ENCODE measurements around the gene HOXD11.
A peak's percentile ranks its signal among the peaks of the same experiment; 100 is the strongest.

Gene HOXD11

DNA sequence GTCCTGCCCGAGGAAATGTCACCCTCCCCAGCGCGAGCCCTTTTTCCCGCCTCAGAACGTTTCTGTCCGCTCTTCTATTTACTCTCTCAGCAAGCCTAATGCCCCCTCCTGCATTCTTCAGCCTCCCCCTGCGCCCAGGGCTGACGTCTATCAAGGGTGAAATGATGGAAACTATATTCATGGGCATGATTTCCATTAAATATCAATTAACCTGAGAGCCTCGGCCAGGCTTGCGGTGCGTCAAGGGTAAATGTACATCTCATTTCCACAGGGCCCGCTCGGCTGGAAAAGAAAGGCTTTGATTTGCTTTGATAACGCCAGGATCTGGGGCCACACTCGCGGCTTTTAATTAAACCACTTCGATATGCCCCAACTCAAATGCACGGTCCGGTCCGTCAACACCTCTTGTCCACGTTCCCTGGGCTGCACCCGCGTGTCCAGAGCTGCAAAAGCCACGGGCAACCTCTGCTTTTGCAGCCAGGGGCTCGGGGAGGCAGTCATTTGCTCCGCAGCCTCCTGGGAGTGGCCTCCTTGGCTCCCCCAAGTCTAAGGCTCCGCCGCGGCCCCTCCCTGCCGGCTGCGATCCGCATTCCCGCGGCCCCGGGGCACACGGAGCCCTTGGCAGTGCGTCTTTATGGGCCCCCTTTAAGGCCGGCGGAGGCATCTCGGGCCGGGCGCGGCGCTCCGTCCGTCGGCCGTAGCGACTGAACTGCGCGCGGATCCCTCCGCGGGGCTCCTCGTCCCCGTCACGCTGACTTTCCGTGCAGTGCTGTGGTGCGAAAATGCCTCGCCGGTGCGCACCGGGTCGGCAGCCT, 22.1 kb downstream of the HOXD11 start, which contains the start of gene HOXD8:
Gene HOXD8, plus strand, starts transcription at position 724 of the 815 bp plus-strand sequence. CDS start 662 bp downstream, outside the sequence.
- TF ChIP-seq FOXP2 (optimal IDR thresholded peaks at IDR 0.05; ENCODE audit: control extremely low read depth, extremely low read length, insufficient read depth) = peak; percentile 52
- TF ChIP-seq POLR2AphosphoS5 (IDR thresholded peaks at IDR 0.05; ENCODE audit: borderline replicate concordance, low read depth, low read length) = peak; percentile 74
- TF ChIP-seq EZH2 (IDR thresholded peaks at IDR 0.05) = no peak
- peak within 1 kb of the TSS; percentile 72 for H3K9ac ChIP-seq (ENCODE audit: insufficient read length)
- H3K4me3 ChIP-seq = peak within 1 kb of the TSS; percentile 89
- H3K36me3 ChIP-seq (ENCODE audit: insufficient read depth, low read length) = no peaks in the 10 kb centered on the region
- H3K27ac ChIP-seq = peak within 1 kb of the TSS; percentile 88
- no peak for DNase-seq (ENCODE audit: low read depth, low spot score)
- H3K9me3 ChIP-seq (ENCODE audit: low read depth, low read length) = no peaks in the 10 kb centered on the region

DNA sequence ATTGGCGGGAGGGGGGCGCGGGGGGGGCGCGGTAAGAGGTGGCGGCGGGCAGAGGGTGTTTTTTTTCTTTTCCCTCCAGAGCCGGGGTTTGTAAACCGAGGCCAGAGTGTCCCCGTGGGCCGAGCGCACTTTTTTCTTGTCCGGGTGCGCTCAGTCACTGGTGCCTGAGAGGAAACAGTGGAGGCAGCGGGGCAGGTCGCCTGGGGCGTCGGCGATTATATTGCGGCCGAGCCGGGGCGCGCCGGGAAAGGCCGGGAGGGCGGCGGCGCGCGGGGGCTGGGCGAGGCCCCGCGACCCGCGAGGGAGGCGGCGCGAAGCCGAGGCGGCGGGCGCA, 22.7 kb downstream of the HOXD11 start:
- Histone ChIP-seq H3K4me3 (peak overlapping the region; percentile 89), H3K9ac (ENCODE audit: insufficient read length) (peak overlapping the region; percentile 72), H3K27ac (peak overlapping the region; percentile 88; the same call in 1 of the 2 replicates), H3K36me3 (ENCODE audit: insufficient read depth, low read length) (no peaks in the 10 kb centered on the region), H3K9me3 (ENCODE audit: low read depth, low read length) (no peaks in the 10 kb centered on the region)
- no peak for DNase-seq (ENCODE audit: low read depth, low spot score)
- TF ChIP-seq EZH2 (IDR thresholded peaks at IDR 0.05) = no peak
- no peak for TF ChIP-seq POLR2AphosphoS5 (IDR thresholded peaks at IDR 0.05; ENCODE audit: borderline replicate concordance, low read depth, low read length)
- TF ChIP-seq FOXP2 (optimal IDR thresholded peaks at IDR 0.05; ENCODE audit: control extremely low read depth, extremely low read length, insufficient read depth) = no peak

- TF ChIP-seq FOXP2 (optimal IDR thresholded peaks at IDR 0.05; ENCODE audit: control extremely low read depth, extremely low read length, insufficient read depth) (no peak), POLR2AphosphoS5 (IDR thresholded peaks at IDR 0.05; ENCODE audit: borderline replicate concordance, low read depth, low read length) (no peak; the same call in 1 of the 2 replicates), EZH2 (IDR thresholded peaks at IDR 0.05) (no peak)
- DNase-seq (ENCODE audit: low read depth, low spot score) = no peak
- no peak overlapping the region for H3K27ac ChIP-seq
- no peaks in the 10 kb centered on the region for H3K9me3 ChIP-seq (ENCODE audit: low read depth, low read length)
- peak overlapping the region; percentile 17 for H3K9ac ChIP-seq (ENCODE audit: insufficient read length)
- H3K36me3 ChIP-seq (ENCODE audit: insufficient read depth, low read length) = no peaks in the 10 kb centered on the region
- peak overlapping the region; percentile 89 for H3K4me3 ChIP-seq
Measured at GRCh38 chr2:176130147-176130956, 23.3 kb downstream of the HOXD11 start.

DNA sequence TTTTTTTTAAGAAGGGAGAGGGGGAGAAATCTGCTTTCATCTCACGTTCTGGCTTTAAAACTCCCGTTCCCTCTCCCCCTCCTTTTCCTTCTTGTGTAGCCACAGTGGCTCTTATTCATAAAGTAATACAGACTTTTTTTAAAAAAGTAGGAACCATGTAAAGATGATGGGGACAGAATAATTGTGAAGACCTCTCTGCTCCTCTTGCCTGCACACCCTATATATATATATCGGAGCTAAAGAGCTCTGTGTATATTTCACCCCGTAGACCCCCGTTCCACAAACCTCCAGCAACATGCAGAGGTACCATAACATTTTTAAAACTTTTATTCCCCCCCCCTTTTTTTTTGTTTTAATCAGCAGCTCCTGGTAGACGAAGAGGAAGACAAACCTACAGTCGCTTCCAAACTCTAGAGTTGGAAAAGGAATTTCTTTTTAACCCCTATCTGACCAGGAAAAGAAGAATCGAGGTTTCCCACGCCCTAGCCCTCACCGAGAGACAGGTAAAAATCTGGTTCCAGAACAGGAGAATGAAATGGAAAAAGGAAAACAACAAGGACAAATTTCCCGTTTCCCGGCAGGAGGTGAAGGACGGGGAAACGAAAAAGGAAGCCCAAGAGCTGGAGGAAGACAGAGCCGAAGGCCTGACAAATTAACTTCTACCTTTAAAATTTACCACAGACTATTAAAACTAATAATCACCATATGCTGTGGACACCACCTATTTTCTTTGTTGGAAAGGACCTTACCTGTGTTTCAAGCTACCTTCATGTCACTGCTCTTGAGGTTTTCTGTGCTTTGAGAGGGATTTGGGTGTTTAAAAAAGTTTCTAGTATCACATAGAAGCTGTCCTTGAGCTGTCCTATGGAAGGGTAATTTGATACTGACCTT, 24.1 kb downstream of the HOXD11 start:
- H3K36me3 ChIP-seq (ENCODE audit: insufficient read depth, low read length) = no peaks in the 10 kb centered on the region
- no peaks in the 10 kb centered on the region for H3K9me3 ChIP-seq (ENCODE audit: low read depth, low read length)
- H3K4me3 ChIP-seq = peak overlapping the region; percentile 89
- TF ChIP-seq POLR2AphosphoS5 (IDR thresholded peaks at IDR 0.05; ENCODE audit: borderline replicate concordance, low read depth, low read length) (no peak), FOXP2 (optimal IDR thresholded peaks at IDR 0.05; ENCODE audit: control extremely low read depth, extremely low read length, insufficient read depth) (no peak)
- no peak overlapping the region for H3K27ac ChIP-seq
- no peak for DNase-seq (ENCODE audit: low read depth, low spot score)
- peak overlapping the region; percentile 17 for H3K9ac ChIP-seq (ENCODE audit: insufficient read length)

GRCh38 chr2:176131848-176132158, 24.7 kb downstream of the HOXD11 start:
- no peak overlapping the region for H3K9ac ChIP-seq (ENCODE audit: insufficient read length)
- DNase-seq (ENCODE audit: low read depth, low spot score) = no peak
- peak overlapping the region; percentile 89; the same call in 1 of the 2 replicates for H3K4me3 ChIP-seq
- no peak overlapping the region for H3K27ac ChIP-seq
- TF ChIP-seq EZH2 (IDR thresholded peaks at IDR 0.05) = no peak
- TF ChIP-seq FOXP2 (optimal IDR thresholded peaks at IDR 0.05; ENCODE audit: control extremely low read depth, extremely low read length, insufficient read depth) = no peak
- no peaks in the 10 kb centered on the region for H3K9me3 ChIP-seq (ENCODE audit: low read depth, low read length)
- H3K36me3 ChIP-seq (ENCODE audit: insufficient read depth, low read length) = no peaks in the 10 kb centered on the region

DNA sequence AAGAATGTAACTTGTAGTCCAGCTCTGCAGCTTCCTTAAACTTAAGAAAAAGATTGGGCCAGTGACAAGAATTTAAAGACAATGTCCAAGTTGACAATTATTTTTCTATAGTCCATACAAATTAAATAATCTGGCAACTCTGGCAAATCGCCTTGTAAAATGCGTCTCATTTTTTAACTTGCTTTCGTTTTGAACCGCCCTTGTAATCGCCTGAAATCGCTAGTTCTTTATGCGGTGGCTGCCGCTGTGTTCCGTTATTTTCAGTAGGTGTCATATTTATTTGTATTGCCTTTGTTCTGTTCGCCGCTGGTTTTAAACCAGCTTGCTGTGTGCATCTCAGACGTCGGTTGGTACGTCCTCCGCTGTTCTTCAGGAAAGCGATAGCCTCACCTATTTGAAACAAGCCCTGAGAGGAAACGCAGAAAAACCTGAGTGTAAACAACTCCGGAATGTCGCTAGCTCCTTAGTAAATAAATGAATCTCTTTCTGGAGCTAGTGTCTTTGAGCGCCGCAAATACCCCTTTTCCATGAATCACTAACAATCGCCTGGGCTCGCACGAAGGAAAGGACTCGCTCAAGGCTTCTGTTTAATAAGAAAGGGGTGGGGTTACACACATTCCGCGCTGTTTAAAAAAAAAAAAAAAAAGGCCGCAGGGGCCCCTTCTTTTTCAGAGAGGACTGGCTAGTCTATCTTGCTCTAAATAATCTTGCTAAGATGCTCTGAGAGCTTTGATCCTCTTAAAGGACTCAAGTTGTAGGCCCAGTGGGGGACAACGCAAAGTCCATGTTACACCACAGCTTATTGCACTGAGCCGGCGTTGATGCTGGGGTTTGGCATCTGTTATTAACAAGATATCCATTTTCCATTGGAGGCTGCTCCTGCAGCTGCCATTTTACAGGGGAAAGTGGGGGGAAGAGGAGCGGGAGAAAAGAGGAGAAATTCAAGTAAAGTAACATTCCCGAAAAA, 25.4 kb downstream of the HOXD11 start:
- Histone ChIP-seq H3K36me3 (ENCODE audit: insufficient read depth, low read length) (no peaks in the 10 kb centered on the region), H3K27ac (no peak overlapping the region), H3K9me3 (ENCODE audit: low read depth, low read length) (no peaks in the 10 kb centered on the region), H3K9ac (ENCODE audit: insufficient read length) (no peak overlapping the region), H3K4me3 (no peak overlapping the region)
- no peak for TF ChIP-seq FOXP2 (optimal IDR thresholded peaks at IDR 0.05; ENCODE audit: control extremely low read depth, extremely low read length, insufficient read depth)
- no peak for TF ChIP-seq POLR2AphosphoS5 (IDR thresholded peaks at IDR 0.05; ENCODE audit: borderline replicate concordance, low read depth, low read length)
- TF ChIP-seq EZH2 (IDR thresholded peaks at IDR 0.05) = no peak
- DNase-seq (ENCODE audit: low read depth, low spot score) = no peak

DNA sequence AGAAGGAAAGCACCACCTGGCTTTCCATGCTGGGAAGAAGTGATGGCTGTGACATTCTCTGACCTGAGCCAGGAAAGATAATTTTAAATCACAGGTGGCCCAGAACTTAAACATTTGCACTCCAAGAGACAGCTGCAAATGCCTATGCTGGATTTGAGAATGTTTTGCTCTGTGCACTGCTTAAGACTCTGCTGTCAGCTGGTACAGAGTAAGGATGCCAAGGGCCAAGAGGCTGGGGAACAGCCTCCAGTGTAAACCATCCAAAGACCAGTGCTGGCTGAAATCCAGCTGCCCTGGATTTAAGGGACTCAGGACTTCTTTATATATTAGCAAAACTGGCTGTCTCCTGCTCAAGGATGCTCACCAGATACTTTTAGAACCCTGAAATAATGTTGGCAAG, 26.3 kb downstream of the HOXD11 start:
- Histone ChIP-seq H3K9ac (ENCODE audit: insufficient read length) (no peak overlapping the region), H3K36me3 (ENCODE audit: insufficient read depth, low read length) (no peaks in the 10 kb centered on the region), H3K9me3 (ENCODE audit: low read depth, low read length) (no peaks in the 10 kb centered on the region), H3K4me3 (no peak overlapping the region), H3K27ac (no peak overlapping the region)
- TF ChIP-seq POLR2AphosphoS5 (IDR thresholded peaks at IDR 0.05; ENCODE audit: borderline replicate concordance, low read depth, low read length) (no peak), EZH2 (IDR thresholded peaks at IDR 0.05) (no peak), FOXP2 (optimal IDR thresholded peaks at IDR 0.05; ENCODE audit: control extremely low read depth, extremely low read length, insufficient read depth) (no peak)
- DNase-seq (ENCODE audit: low read depth, low spot score) = no peak
